GM21717 (cell line): Measurements from ENCODE around the gene CEP131.
"Not testable (repeated sequence)": the region's sequence is repeated elsewhere in the genome, so short reads cannot be mapped to it uniquely, and the experiment has no call there.

ENCODE experiments used
- ATAC-seq: cut with Tn5 transposase; IDR thresholded peaks from one replicate; pipeline ENCODE4 v1.9.1; 2021; ENCODE audit warnings: mild to moderate bottlenecking, moderate library complexity; ENCODE audit not compliant: unreplicated experiment

The CEP131 gene

GRCh38 chr17:81156866-81157805, 65.6 kb downstream of the CEP131 start:
- ATAC-seq: no peak

GRCh38 chr17:81154961-81155360, 67.8 kb downstream of the CEP131 start:
- ATAC-seq: no peak

- not testable (repeated sequence) for ATAC-seq
Measured at GRCh38 chr17:81154016-81154415, 68.7 kb downstream of the CEP131 start.

GRCh38 chr17:81153340-81153803, 69.4 kb downstream of the CEP131 start:
- ATAC-seq: no peak

- no peak for ATAC-seq
Measured at GRCh38 chr17:81152288-81152828, 70.4 kb downstream of the CEP131 start.

- ATAC-seq: no peak
Measured at GRCh38 chr17:81151278-81151677, 71.5 kb downstream of the CEP131 start.

- ATAC-seq: no peak
Measured at GRCh38 chr17:81150377-81151077, 72.2 kb downstream of the CEP131 start.

GRCh38 chr17:81148986-81149533, 73.7 kb downstream of the CEP131 start:
- no peak for ATAC-seq

GRCh38 chr17:81148571-81148970, 74.2 kb downstream of the CEP131 start:
- ATAC-seq: no peak

- no peak for ATAC-seq
Measured at GRCh38 chr17:81147701-81148100, 75.1 kb downstream of the CEP131 start.

GRCh38 chr17:81146208-81146607, 76.6 kb downstream of the CEP131 start:
- ATAC-seq: not testable (repeated sequence)

- no peak for ATAC-seq
Measured at GRCh38 chr17:81144423-81144781, 78.4 kb downstream of the CEP131 start.

- ATAC-seq: no peak
Measured at GRCh38 chr17:81143717-81144422, 78.9 kb downstream of the CEP131 start.

- no peak for ATAC-seq
Measured at GRCh38 chr17:81143200-81143527, 79.6 kb downstream of the CEP131 start.

- no peak for ATAC-seq
Measured at GRCh38 chr17:81142301-81143199, 80.2 kb downstream of the CEP131 start.

- ATAC-seq: no peak
Measured at GRCh38 chr17:81140695-81141094, 82.1 kb downstream of the CEP131 start.

- no peak for ATAC-seq
Measured at GRCh38 chr17:81140018-81140417, 82.7 kb downstream of the CEP131 start.
